Sigmoid colon (tissue), 4 donors: ENCODE results near the gene LYSMD1.

Experiments
- POLR2AphosphoS5 ChIP-seq, 4 donors: sonication (generic); formaldehyde crosslinking; IDR thresholded peaks; one replicate each; pipeline ENCODE4 v1.6.1; 2017; ENCODE audit warnings: antibody characterized with exemption in 4 of 4
- TF ChIP-seq, protein P1 (sequence below), 4 experiments: fragments of 450-650 bp in 3 of 4; fragments of 200-600 bp in 1 of 4; IDR thresholded peaks; one replicate each; pipeline ENCODE4 v1.5.1; 2016 to 2019; ENCODE audit warnings: antibody characterized with exemption in 4 of 4, mild to moderate bottlenecking in 3 of 4, moderate library complexity in 2 of 4

DNA sequence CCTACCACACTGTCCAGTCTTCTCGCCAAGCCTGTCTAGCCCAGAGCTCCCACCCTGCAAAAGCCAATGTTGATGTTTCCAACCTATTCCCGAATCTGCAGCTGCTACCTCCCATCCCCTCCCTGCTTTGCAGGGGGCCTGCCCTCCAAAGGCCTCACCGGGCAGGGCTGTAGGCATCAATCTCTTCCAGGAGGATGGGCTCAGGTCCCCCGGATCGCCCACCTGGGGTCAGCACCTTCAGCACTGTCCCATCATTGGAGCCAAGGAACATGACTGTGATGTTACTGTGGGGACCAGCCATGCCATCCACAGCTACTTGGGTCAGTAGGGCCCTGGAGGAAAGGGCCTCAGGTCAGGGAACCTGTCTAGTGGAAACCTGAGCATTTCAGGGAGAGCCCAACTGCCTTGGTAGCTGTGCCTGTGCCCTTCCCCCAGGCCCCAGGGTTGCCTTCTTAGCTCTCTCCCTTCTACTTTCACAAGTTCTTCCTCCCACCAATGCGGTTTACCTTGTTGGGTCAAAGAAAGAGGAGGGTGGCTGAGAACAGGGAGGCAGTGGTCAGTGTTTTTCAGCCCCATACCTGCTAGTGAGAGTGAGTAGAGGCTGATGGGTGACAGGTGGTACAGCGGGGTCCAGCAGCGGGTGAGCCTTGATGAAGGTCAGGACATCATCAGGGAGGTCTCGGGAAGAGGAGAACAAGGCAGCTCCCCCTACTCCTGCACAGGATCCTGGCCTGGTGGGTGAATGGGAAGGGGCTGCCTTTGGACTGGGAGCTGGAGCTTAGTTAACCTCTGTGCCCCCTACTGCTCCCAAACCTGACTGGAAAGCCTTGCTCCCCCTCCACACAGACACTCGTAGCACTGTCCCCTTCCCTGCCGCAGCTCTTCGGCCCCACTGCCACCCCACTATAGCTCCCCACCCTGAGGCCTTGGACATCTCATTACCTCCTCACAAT lies 30.0 kb downstream of the LYSMD1 start:
- TF ChIP-seq, protein P1, sequence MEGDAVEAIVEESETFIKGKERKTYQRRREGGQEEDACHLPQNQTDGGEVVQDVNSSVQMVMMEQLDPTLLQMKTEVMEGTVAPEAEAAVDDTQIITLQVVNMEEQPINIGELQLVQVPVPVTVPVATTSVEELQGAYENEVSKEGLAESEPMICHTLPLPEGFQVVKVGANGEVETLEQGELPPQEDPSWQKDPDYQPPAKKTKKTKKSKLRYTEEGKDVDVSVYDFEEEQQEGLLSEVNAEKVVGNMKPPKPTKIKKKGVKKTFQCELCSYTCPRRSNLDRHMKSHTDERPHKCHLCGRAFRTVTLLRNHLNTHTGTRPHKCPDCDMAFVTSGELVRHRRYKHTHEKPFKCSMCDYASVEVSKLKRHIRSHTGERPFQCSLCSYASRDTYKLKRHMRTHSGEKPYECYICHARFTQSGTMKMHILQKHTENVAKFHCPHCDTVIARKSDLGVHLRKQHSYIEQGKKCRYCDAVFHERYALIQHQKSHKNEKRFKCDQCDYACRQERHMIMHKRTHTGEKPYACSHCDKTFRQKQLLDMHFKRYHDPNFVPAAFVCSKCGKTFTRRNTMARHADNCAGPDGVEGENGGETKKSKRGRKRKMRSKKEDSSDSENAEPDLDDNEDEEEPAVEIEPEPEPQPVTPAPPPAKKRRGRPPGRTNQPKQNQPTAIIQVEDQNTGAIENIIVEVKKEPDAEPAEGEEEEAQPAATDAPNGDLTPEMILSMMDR (IDR thresholded peaks at IDR 0.05) = no peak
- TF ChIP-seq POLR2AphosphoS5 (IDR thresholded peaks at IDR 0.05) = no peak
